Erythroblast (primary cell): ENCODE results near the gene OLFML2A.
"Not testable (repeated sequence)": the region's sequence is repeated elsewhere in the genome, so short reads cannot be mapped to it uniquely, and the experiment has no call there.

ENCODE experiments used
- GATA1 ChIP-seq: IDR thresholded peaks from 2 replicates; pipeline ENCODE4 v1.6.1; 2011; ENCODE audit warnings: low read depth, mild to moderate bottlenecking, control low read depth, low read length, moderate library complexity
- POLR2A ChIP-seq: IDR thresholded peaks from 2 replicates; pipeline ENCODE4 v1.6.1; 2011; ENCODE audit warnings: mild to moderate bottlenecking, low read length

DNA sequence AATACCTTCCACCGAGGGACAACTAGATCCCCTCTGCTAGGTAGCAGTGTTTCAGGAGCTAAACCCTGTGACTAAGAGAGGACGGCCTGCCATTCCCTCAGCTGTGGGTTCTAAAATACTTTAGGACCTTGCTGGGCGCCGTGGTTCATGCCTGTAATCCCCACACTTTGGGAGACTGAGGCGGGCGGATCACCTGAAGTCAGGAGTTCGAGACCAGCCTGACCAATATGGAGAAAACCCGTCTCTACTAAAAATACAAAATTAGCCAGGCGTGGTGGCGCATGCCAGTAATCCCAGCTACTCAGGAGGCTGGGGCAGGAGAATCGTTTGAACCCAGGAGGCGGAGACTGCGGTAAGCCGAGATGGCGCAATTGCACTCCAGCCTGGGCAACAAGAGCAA, 4.1 kb upstream of the OLFML2A start:
- not testable (repeated sequence) for TF ChIP-seq POLR2A, GATA1
